IPS DF 4.7 (cell line): ENCODE measurements around the gene GPSM1.

Experiments
- DNase-seq: peaks from one replicate; pipeline ENCODE4 v3.0.0-alpha.2; 2013; ENCODE audit warnings: low spot score; ENCODE audit errors: extremely low read depth

Gene GPSM1

DNA sequence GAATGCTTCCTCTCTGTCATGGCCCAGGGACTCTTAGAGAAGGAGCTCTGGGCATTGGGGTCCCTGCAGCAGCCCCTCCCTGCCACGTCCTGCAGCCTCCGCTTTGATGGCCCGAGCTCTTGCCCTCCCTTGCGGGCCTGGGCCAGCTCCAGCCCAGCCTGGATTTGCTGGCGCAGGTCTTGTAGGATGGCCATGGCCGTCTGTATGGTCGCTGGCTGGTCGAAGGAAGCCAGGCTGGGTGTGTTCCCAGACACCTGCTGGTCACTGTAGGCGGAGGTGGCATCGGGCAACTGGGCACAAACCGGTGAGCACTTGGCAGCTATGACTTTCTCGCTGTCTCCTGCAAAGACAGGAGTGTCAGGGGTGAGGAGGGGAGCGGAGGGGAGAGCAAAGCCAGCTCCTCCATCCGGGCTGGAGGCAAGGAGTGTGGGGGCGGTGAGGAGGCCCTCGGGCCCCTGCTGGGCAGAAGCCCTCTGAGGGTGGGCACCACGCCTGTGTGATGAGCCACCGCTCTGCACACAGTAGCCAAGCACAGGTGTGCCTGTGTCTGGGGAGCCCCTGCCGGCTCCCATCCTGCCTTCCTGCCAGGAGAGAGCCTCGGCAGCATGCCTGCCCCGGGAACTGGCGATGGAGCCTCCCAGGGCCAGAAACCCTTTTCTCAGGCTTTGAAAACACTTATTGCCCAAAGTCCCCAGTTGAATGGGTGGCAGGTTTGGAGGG, 35.9 kb upstream of the GPSM1 start:
- no peak for DNase-seq

- no peak for DNase-seq
Observed at GRCh38 chr9:136292026-136292538, 35.3 kb upstream of the GPSM1 start.

- DNase-seq = no peak
Observed at GRCh38 chr9:136292591-136293448, 34.5 kb upstream of the GPSM1 start.

DNA sequence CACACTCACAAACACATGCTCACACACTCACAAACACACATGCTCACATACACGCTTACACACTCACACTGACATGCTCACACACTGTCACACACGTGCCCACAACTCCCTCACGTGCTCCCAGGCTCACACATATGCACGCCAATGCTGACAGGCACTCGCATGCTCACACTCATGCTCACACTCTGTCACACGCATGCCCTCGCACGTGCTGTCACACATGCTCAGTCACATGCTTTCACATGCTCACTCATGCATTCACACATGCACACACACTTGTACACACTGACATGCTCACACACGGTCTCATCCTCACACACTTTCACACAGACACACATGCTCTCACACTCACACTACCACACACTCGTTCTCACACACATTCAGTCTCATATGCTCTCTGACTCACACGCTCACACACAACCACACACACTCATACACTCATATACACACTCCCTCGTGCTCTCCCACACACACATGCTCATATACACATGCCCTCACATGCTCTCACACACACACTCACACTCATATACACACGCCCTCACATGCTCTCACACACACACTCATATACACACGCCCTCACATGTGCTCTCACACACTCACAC, 33.8 kb upstream of the GPSM1 start:
- no peak for DNase-seq

DNA sequence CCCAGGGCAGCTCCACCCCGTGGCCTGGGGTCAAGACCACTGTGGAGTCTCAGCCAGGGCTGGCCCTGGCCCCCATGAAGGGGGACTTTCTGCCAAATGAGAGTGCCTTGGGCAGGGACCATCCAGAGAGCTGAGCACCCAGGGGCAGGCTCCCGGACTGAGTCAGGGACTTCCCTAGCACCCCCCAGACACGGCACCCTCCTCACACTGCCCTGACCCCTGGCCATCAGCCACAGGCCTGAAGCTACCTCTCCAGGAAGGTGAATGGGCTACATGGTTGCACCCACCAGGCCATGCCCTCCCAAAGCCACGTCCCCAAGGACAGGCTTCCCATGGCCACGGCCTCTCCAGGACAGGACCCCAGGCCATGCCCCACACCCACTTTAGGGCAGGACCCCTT, 32.9 kb upstream of the GPSM1 start:
- no peak for DNase-seq

DNA sequence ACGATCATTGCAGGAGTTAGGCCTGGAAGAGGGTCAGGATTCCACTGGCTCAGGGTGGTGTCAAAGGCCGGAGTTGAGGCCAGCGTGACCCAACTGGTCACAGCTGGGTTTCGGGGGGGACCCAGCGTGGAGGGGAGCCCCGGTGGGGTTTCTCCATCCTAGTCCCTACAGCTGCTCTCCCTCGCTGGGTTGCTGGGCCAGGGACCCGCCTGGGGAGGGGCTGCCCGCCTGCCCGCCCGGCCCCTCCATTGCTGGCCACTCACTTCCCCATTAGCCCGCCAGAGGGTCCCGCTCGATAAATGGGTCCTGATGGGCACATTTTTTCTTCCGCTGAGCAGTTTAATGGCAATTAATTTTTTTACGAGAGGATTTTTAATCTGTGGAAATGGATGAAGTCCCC, 32.3 kb upstream of the GPSM1 start:
- no peak for DNase-seq

DNA sequence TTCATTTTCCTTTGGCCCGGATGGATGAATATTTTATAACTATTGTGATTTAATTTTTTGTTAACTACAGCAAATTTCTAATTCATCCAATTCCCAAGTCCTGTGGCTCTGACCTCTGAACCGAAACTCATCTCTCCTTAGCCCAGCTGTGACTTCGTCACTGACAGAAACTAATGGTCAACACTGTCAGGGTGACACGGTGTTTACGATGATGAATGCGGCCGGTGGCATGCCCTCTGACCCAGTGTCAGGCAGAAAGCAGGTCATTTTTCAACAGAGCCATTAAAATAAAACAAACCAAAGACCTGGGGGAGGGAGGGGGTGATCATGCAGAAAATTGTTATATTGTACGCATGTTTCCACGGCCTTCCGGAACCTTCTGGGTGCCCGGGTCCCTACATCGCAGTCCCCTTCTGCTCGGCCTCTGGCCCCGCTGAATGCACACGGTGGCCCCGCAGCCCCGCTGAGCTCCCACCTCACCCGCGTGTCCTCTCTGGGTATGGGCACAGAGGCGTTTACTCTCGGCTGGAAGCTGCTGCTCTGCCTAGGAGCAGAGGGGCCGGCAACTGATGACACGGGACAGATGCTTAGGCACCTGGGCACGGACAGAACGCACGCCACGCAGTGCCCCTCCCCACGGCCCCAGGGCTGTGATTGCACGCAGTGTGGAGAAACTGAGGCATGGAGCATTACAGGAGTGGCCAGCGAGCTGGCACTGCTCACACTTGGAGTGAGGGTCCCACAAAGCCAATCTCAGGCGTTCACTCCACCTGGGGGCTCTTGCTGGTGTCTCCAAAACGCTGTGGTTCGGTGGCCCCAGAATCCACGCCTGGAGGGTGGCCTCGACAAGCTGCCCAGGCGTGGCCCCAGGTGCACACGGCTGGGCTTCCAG, 31.6 kb upstream of the GPSM1 start:
- DNase-seq = no peak

DNA sequence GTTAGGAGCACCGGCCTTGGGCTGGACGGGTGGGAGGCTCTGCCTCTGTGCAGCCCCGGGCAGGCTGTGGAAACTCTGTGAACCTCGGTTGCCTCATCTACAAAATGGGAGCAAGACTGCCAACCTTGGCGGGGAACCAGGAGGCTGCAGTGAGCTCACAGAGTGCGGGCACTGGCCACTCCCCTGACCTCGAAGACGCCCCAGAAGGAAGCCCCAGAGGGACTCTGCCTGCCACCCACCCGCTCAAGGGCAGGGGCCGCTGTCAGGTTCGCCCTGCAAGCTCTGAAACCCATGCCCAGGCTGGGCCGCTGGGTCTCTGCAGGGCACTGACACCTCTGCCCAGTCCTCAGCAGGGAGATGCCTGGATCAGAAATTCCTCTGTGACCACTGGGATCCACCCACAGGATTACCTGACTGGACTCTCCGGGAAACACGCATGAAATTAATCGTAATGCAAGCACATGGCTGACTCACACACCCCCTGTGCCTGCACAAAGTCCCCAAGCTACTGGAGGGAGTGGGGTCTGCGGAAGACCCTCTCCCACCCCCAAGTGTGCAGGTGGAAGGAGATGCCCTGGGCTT, 30.8 kb upstream of the GPSM1 start:
- no peak for DNase-seq

DNA sequence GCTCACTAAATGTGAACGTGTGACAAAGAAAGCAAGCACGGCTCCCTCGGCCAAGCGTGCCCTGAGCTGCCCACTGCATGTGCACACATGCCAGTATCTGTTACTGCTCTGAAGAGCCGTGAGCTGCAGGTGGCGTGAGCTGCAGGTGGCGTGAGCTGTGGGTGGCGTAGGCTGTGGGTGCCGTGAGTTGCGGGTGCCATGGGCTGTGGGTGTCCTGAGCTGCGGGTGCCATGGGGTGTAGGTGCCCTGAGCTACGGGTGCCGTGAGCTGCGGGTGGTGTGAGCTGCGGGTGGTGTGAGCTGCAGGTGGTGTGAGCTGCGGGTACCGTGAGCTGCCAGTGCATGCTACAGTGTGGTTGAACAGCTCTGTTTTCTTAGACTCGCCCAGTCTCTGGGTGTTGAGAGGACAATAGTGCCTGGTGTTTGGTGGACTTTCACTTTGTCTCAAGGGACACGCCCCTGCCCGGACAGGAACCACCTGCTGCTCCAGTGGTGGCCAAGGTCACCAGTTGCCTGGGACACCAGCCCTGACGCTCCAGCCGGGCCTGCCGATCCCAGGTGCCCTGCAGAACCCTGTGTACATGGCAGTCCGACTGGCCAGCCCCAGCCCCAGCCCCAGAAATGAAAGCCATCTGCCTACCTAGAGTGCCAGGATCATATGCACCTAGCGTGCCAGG, 30.2 kb upstream of the GPSM1 start:
- no peak for DNase-seq

GRCh38 chr9:136297766-136298735, 29.3 kb upstream of the GPSM1 start:
- DNase-seq = no peak

DNA sequence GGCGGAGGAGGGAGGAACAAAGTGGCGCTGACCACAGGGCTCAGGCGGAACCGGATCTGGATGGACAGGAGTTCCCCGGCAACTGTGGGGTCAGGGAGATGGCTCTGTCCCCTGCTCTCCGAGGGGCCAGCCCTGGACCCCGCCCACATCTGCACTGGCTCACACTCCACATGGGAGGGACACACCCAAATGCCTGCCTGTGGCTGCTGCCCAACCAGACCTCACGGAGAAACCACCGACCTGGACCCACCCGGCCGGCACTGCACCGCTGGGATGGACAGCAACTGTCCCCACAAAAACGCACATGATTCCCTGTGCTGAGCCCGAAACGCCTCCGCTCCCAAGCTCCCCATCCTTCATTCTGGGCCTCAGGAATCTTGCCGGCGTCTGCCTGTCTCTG, 28.2 kb upstream of the GPSM1 start:
- DNase-seq = no peak

GRCh38 chr9:136299541-136299940, 27.8 kb upstream of the GPSM1 start:
- no peak for DNase-seq

- DNase-seq = no peak
Observed at GRCh38 chr9:136300016-136300545, 27.3 kb upstream of the GPSM1 start.

DNA sequence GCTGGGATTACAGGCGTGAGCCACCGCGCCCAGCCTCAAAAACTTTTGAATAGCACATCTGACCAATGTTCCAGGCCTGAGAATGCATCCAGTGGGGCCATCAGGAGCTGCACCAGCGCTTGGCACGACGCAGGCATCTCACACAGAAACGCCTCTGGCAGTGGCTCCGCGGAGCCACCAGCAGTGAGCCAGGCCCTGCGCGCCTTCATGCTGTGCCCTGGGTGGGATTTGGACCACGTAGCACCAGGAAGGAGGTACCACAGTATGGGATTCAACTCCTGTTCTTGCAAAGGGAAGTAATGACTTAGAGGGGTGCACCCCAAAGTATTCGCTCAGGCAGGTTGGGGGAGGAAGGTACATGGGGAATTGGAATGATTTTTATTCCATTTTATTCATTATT, 26.5 kb upstream of the GPSM1 start:
- DNase-seq = no peak

DNA sequence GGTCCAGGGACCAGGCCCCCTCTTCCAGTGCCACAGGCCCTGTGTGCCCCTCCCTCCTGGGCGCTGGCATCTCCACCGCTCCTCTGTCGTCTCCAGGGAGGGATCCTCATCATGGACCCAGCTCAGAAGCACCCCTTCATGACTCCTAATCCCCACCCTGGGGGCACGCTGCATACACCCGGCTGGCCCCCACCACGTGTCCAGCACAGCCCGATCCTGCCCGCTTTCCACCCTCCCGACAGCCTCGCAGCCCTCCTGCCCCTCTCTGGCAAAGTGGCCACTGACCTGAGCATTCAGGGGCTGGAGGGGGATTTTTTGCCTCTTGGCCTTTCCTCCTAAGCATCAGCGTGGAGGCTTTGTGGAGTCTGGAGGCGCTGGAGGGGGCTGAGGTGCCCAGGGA, 24.8 kb upstream of the GPSM1 start:
- no peak for DNase-seq

DNA sequence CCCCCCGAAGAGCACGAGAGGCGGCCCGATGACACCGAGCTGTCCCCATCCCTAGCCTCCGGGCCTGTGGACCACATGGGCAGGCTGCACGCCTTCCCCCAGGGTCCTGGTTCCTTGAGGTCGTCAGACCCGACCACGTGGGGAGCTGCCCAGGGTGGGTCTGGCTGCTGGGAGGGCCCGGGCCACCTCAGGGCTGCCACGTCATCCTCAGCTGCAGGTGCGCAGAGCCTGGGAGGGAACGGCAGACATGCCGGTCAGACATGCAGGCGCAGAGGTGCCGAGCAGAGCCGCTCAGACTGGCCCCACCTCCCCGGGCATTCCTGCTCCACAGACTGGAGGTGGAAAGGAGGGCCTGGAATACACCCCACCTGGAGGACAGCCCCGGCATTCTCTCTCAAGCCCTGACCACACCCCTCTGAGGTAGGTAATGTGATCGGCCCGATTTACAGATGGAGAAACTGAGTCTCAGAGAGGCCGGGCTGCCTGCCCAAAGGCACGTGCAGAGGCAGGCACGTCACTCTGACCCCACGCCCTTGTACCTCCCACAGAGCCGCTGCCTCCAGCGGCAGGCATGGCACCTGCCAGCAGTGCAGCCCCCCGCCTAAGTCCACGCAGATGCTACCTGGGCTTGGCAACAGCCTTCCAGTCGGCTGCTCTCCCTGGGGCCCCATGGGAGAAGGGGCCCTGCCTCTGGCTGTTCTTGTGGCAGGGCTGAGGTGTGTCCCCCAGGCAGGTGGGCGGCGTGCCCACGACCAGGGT, 24.1 kb upstream of the GPSM1 start:
- DNase-seq = no peak

- no peak for DNase-seq
Observed at GRCh38 chr9:136303825-136304416, 23.4 kb upstream of the GPSM1 start, which contains the start of gene CCDC187. TSS of gene CCDC187 (minus strand) at chr9:136304094. CDS start at chr9:136303830, 264 bp downstream.

GRCh38 chr9:136304456-136304855, 22.9 kb upstream of the GPSM1 start:
- no peak for DNase-seq
